ENCODE data around the gene TCP1. TPM values are rescaled to one million over a fixed set of nuclear protein-coding genes. Genes with fewer than 3 reads are reported as not detected.

The TCP1 gene
- total RNA-seq, 1 experiment from 2014 or later: 412 TPM

GRCh38 chr6:159833997-159834603 is 44.7 kb upstream of the TCP1 start:
- no CpG with 5 or more reads among the region's 5 CpGs for WGBS (ENCODE audit: extremely low coverage, insufficient read length, low lambda C conversion rate)
- H3K79me1 ChIP-seq (ENCODE audit: insufficient read depth, low read depth, low read length, poor library complexity, severe bottlenecking): no peaks in the 10 kb centered on the region
- no peaks in the 10 kb centered on the region for H3K79me2 ChIP-seq (ENCODE audit: insufficient read depth, low read length)
- Mint-ChIP-seq H3K9me3 (no peaks in the 10 kb centered on the region; a peak in 1 of 5 replicates), H3K4me1 (peaks cover 66 to 68% of the 10 kb centered on the region in 2 experiments), H3K27me3 (ENCODE audit: low read depth) (no peaks in the 10 kb centered on the region; the same call in none of the 2 replicates), H3K36me3 (ENCODE audit: insufficient read depth in 1 of 3, low read depth in 3 of 3) (peaks cover 0 to 6% (median 0%) of the 10 kb centered on the region in 3 experiments; a peak in 2 of 7 replicates), H3K4me3 (no peak overlapping the region), H3K27ac (no peak overlapping the region; a peak in 1 of 7 replicates)
- H2BK20ac ChIP-seq (ENCODE audit: low read depth, low read length, poor library complexity, severe bottlenecking): no peak overlapping the region
- H3K23ac ChIP-seq (ENCODE audit: insufficient read length, low read depth, low read length): no peak overlapping the region
- no peak overlapping the region for H2BK15ac ChIP-seq (ENCODE audit: low read depth, low read length)
- H3K4me2 ChIP-seq (ENCODE audit: insufficient read depth, insufficient read length, low read length): no peak overlapping the region
- H3K27ac ChIP-seq (ENCODE audit: insufficient read length, low read depth, low read length): no peak overlapping the region
- peaks cover 23% of the 10 kb centered on the region; the same call in 1 of the 2 replicates for H3K4me1 ChIP-seq (ENCODE audit: insufficient read depth, low read length)
- H3K56ac ChIP-seq (ENCODE audit: insufficient read length, low read depth, low read length): no peak overlapping the region
- no peak overlapping the region for H2AFZ ChIP-seq (ENCODE audit: low read length)
- no peaks in the 10 kb centered on the region for H3K9me3 ChIP-seq (ENCODE audit: control insufficient read depth, low read depth, low read length)
- H3K9ac ChIP-seq (ENCODE audit: extremely low read depth, insufficient read length, low read length): no peak overlapping the region
- H4K8ac ChIP-seq (replicated peaks; ENCODE audit: insufficient read length, low read depth, low read length): no peak overlapping the region
- H2BK120ac ChIP-seq (ENCODE audit: low read depth, low read length, poor library complexity, severe bottlenecking): no peak overlapping the region
- no peak overlapping the region for H2BK5ac ChIP-seq (ENCODE audit: insufficient read length, low read length)
- no peak overlapping the region for H2AK5ac ChIP-seq (ENCODE audit: insufficient read length, low read length)
- H3K14ac ChIP-seq (ENCODE audit: insufficient read depth, low read length): no peak overlapping the region
- TF ChIP-seq CTCF (conservative IDR thresholded peaks at IDR 0.05): no peak
- no peaks in the 10 kb centered on the region for H4K20me1 ChIP-seq (ENCODE audit: control insufficient read depth, insufficient read depth, insufficient read length)
- H2BK12ac ChIP-seq (ENCODE audit: insufficient read length, low read depth, low read length): no peak overlapping the region
- no peak overlapping the region for H3T11ph ChIP-seq (ENCODE audit: low read length)
- H3K27me3 ChIP-seq (ENCODE audit: insufficient read depth, low read length): no peaks in the 10 kb centered on the region
- no peak for DNase-seq
- H4K91ac ChIP-seq (ENCODE audit: insufficient read length, low read depth, low read length): no peak overlapping the region
- no peak overlapping the region for H3K4ac ChIP-seq (ENCODE audit: low read depth, low read length)
- no peaks in the 10 kb centered on the region for H3K23me2 ChIP-seq (ENCODE audit: insufficient read length, low read depth, low read length, poor library complexity, severe bottlenecking)
- no peak overlapping the region for H4K5ac ChIP-seq (ENCODE audit: insufficient read length, low read depth, low read length)
- H3K18ac ChIP-seq (ENCODE audit: insufficient read length, low read depth, low read length): no peak overlapping the region

Data from H9 (cell line).